HepG2 (cell line): ENCODE data around the gene PFDN1. TPM values are rescaled to one million over a fixed set of nuclear protein-coding genes. Genes with fewer than 3 reads are reported as not detected.

Experiments used
- AGO1 ChIP-seq: fragments of 200-400 bp; formaldehyde crosslinking; IDR thresholded peaks from 2 replicates; pipeline ENCODE4 v1.6.1; 2017; ENCODE audit warnings: mild to moderate bottlenecking, low read depth, low read length, moderate library complexity; ENCODE audit not compliant: poor library complexity, severe bottlenecking
- ATF3 ChIP-seq: sonication (generic); formaldehyde crosslinking; IDR thresholded peaks from 2 replicates; pipeline ENCODE4 v1.4.0; 2020; ENCODE audit warnings: missing genetic modification reagents
- BCLAF1 ChIP-seq: fragments of 450-650 bp; IDR thresholded peaks from 2 replicates; pipeline ENCODE4 v1.6.1; 2017; ENCODE audit warnings: mild to moderate bottlenecking
- CBX2 ChIP-seq, 2 experiments: fragments of 200-600 bp in 1 of 2; sonication (generic); formaldehyde crosslinking in 1 of 2; IDR thresholded peaks; 2 replicates each; pipeline versions ENCODE4 v1.7.0 to v1.8.1; 2018 to 2022; ENCODE audit warnings: low read depth in 2 of 2, low read length in 1 of 2, mild to moderate bottlenecking in 1 of 2, missing genetic modification reagents in 1 of 2
- FLYWCH1 ChIP-seq: sonication (generic); formaldehyde crosslinking; IDR thresholded peaks from 2 replicates; pipeline ENCODE4 v1.8.1; 2023; ENCODE audit warnings: mild to moderate bottlenecking, missing genetic modification reagents
- FOXK2 ChIP-seq: fragments of 450-650 bp; IDR thresholded peaks from 2 replicates; pipeline ENCODE4 v1.6.1; 2016
- GPBP1L1 ChIP-seq: sonication (generic); formaldehyde crosslinking; IDR thresholded peaks from 2 replicates; pipeline ENCODE4 v1.5.0; 2020; ENCODE audit warnings: mild to moderate bottlenecking, missing genetic modification reagents
- MAZ ChIP-seq, 2 experiments: sonication (generic) in 1 of 2; formaldehyde crosslinking in 1 of 2; IDR thresholded peaks; 2 replicates each; pipeline versions ENCODE4 v1.5.0 to v1.6.1; 2012 to 2020; ENCODE audit warnings: low read depth in 2 of 2, mild to moderate bottlenecking in 2 of 2, borderline replicate concordance in 1 of 2, improper control_type of control experiment in 1 of 2, low read length in 1 of 2, missing genetic modification reagents in 1 of 2, moderate library complexity in 1 of 2
- MIER2 ChIP-seq: IDR thresholded peaks from 2 replicates; pipeline ENCODE4 v1.6.1; 2016; ENCODE audit warnings: missing biosample characterization, missing genetic modification reagents
- SMYD3 ChIP-seq: sonication (generic); formaldehyde crosslinking; IDR thresholded peaks from 2 replicates; pipeline ENCODE4 v1.8.1; 2023; ENCODE audit warnings: mild to moderate bottlenecking, missing genetic modification reagents
- SRY ChIP-seq: sonication (generic); formaldehyde crosslinking; IDR thresholded peaks from 2 replicates; pipeline ENCODE4 v1.8.0; 2022; ENCODE audit warnings: mild to moderate bottlenecking, missing genetic modification reagents
- THAP11 ChIP-seq: IDR thresholded peaks from 2 replicates; pipeline ENCODE4 v1.6.1; 2016; ENCODE audit warnings: missing biosample characterization, missing genetic modification reagents
- TOE1 ChIP-seq: sonication (generic); formaldehyde crosslinking; IDR thresholded peaks from 2 replicates; pipeline ENCODE4 v1.4.0; 2020; ENCODE audit warnings: mild to moderate bottlenecking, missing genetic modification reagents
- ZNF12 ChIP-seq: sonication (generic); formaldehyde crosslinking; IDR thresholded peaks from 2 replicates; pipeline ENCODE4 v1.5.0; 2020; ENCODE audit warnings: missing genetic modification reagents
- ZNF329 ChIP-seq: sonication (generic); formaldehyde crosslinking; IDR thresholded peaks from 2 replicates; pipeline ENCODE4 v1.9.0; 2021; ENCODE audit warnings: low read depth, mild to moderate bottlenecking, missing genetic modification reagents
- ZNF414 ChIP-seq: sonication (generic); formaldehyde crosslinking; IDR thresholded peaks from 2 replicates; pipeline ENCODE4 v1.5.0; 2020; ENCODE audit warnings: missing genetic modification reagents
- ZNF576 ChIP-seq: sonication (generic); formaldehyde crosslinking; IDR thresholded peaks from 2 replicates; pipeline ENCODE4 v1.4.0; 2020; ENCODE audit warnings: mild to moderate bottlenecking, missing genetic modification reagents
- ZNF598 ChIP-seq: sonication (generic); formaldehyde crosslinking; IDR thresholded peaks from 2 replicates; pipeline ENCODE4 v1.5.1; 2020; ENCODE audit warnings: mild to moderate bottlenecking, missing genetic modification reagents, borderline replicate concordance
- ZNF770 ChIP-seq: sonication (generic); formaldehyde crosslinking; IDR thresholded peaks from 2 replicates; pipeline ENCODE4 v1.5.0; 2020; ENCODE audit warnings: mild to moderate bottlenecking, missing genetic modification reagents
- polyA plus RNA-seq, 8 experiments: library from polyadenylated mRNA; depleted of rRNA in 3 of 8; stranded (reverse) in 7 of 8; unstranded in 1 of 8; fragments of >200 nt; fragmentation: Illumina TruSeq in 4 of 8; extraction: Trizol in 4 of 8; gene quantifications; 2 replicates each; pipeline versions ENCODE4 v1.2.1 to v1.2.3, GENCODE V29; 2011 to 2016; ENCODE audit warnings: low read depth in 4 of 8, missing spikeins in 1 of 8, mixed read lengths in 1 of 8; ENCODE audit not compliant: insufficient read depth in 1 of 8
- total RNA-seq, 5 experiments: library from RNA; depleted of rRNA; stranded (reverse); fragments of >200 nt; fragmentation: Illumina TruSeq; extraction: Trizol; gene quantifications; 2 replicates each; pipeline ENCODE4 v1.2.3, GENCODE V29; 2016; ENCODE audit warnings: low read depth in 1 of 5

PFDN1 gene
- total and polyA plus RNA-seq, 2 of the 13 experiments (the other 11 are each of a cell fraction or from before 2014, with no cell fraction given): 67.2 to 70.8 TPM

GRCh38 chr5:140346348-140347221 is 43.7 kb upstream of the PFDN1 start, which contains the start of gene HBEGF (continued):
- no peak for TF ChIP-seq CBX2 (IDR thresholded peaks at IDR 0.05; ENCODE audit: low read depth, low read length)
- no peak for TF ChIP-seq CBX2 (CRISPR knock-in tag; IDR thresholded peaks at IDR 0.05; ENCODE audit: low read depth)
- no peak for TF ChIP-seq AGO1
- TF ChIP-seq ZNF576 (CRISPR knock-in tag): no peak
- no peak; the same call in 1 of the 2 replicates for TF ChIP-seq ATF3 (CRISPR knock-in tag)
- no peak for TF ChIP-seq FOXK2
- TF ChIP-seq SMYD3: no peak
- TF ChIP-seq THAP11 (CRISPR knock-in tag): no peak
- peak; percentile 75; the same call in 1 of the 2 replicates for TF ChIP-seq ZNF329 (CRISPR knock-in tag)
- no peak; the same call in 1 of the 2 replicates for TF ChIP-seq ZNF12 (CRISPR knock-in tag)
- no peak for TF ChIP-seq TOE1 (CRISPR knock-in tag)
- no peak for TF ChIP-seq GPBP1L1
- no peak for TF ChIP-seq MIER2 (CRISPR knock-in tag)
- no peak for TF ChIP-seq ZNF598 (CRISPR knock-in tag)
- TF ChIP-seq BCLAF1: no peak
- no peak for TF ChIP-seq ZNF414 (CRISPR knock-in tag)
- 0 out of 2 replicates have a peak, but pooled peaks have one; percentile 71 for TF ChIP-seq SRY (CRISPR knock-in tag)
- peak; percentile 12; the same call in 1 of the 2 replicates for TF ChIP-seq ZNF770 (CRISPR knock-in tag)
- TF ChIP-seq MAZ (IDR thresholded peaks at IDR 0.05; ENCODE audit: borderline replicate concordance, low read depth, low read length): no peak
- TF ChIP-seq MAZ (CRISPR knock-in tag; IDR thresholded peaks at IDR 0.05; ENCODE audit: low read depth): peak; percentile 47
- TF ChIP-seq FLYWCH1 (CRISPR knock-in tag): no peak
